Progenitor cell of endocrine pancreas (in vitro differentiated cells): ENCODE results near the gene CERT1. TPM values are rescaled to one million over a fixed set of nuclear protein-coding genes. Genes with fewer than 3 reads are reported as not detected.
A peak's percentile ranks its signal among the peaks of the same experiment; 100 is the strongest.

Experiments used
- DNase-seq: peaks from one replicate; pipeline ENCODE4 v3.0.0; 2021; ENCODE audit warnings: low spot score; ENCODE audit not compliant: unreplicated experiment
- H3K27ac Mint-ChIP-seq: 2 replicates; pipeline ENCODE4 v1.8.0; 2021; ENCODE audit warnings: mild to moderate bottlenecking, moderate library complexity, mixed read lengths
- H3K27me3 Mint-ChIP-seq: 2 replicates; pipeline ENCODE4 v1.8.0; 2021; ENCODE audit warnings: mixed read lengths
- H3K36me3 Mint-ChIP-seq: 2 replicates; pipeline ENCODE4 v1.8.0; 2022; ENCODE audit warnings: mixed read lengths; ENCODE audit not compliant: insufficient read depth
- H3K4me1 Mint-ChIP-seq: 2 replicates; pipeline ENCODE4 v1.8.0; 2021; ENCODE audit warnings: low read depth, mixed read lengths
- H3K4me3 Mint-ChIP-seq: 2 replicates; pipeline ENCODE4 v1.8.0; 2021; ENCODE audit warnings: low read depth, mild to moderate bottlenecking, moderate library complexity, mixed read lengths
- H3K9me3 Mint-ChIP-seq: 2 replicates; pipeline ENCODE4 v1.8.0; 2021; ENCODE audit warnings: low read depth, mixed read lengths
- total RNA-seq: library from RNA; stranded (reverse); gene quantifications from 2 replicates; pipeline ENCODE4 v1.2.1, GENCODE V29; 2021
- TF ChIP-seq, protein P1 (sequence below): fragments of 200-600 bp; sonication (generic); IDR thresholded peaks from one replicate; pipeline ENCODE4 v1.5.0; 2021; ENCODE audit warnings: antibody characterized with exemption, mild to moderate bottlenecking; ENCODE audit not compliant: unreplicated experiment

The CERT1 gene
- total RNA-seq, 1 donor from 2014 or later, result 50.8 TPM

DNA sequence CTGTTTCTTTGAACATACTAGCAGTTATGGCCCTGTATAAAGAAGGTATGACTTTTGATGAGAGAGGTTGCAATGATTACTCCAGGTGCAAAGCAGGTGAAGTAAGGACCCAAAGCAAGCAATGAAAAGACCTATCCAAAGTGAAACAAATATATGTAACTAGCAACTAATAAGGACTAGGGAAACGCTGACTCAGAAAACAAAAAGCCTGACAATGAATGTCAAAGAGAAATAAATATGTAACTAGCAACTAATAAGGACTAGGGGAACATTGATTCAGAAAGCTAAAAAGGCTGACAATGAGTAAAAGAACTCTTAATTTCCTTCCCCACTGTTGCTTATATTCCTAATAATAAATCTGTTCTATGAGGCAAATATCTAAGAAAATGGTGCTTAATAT is 131.3 kb downstream of the CERT1 start:
- H3K36me3 Mint-ChIP-seq, result peaks cover 14% of the 10 kb centered on the region
- TF ChIP-seq, protein P1, sequence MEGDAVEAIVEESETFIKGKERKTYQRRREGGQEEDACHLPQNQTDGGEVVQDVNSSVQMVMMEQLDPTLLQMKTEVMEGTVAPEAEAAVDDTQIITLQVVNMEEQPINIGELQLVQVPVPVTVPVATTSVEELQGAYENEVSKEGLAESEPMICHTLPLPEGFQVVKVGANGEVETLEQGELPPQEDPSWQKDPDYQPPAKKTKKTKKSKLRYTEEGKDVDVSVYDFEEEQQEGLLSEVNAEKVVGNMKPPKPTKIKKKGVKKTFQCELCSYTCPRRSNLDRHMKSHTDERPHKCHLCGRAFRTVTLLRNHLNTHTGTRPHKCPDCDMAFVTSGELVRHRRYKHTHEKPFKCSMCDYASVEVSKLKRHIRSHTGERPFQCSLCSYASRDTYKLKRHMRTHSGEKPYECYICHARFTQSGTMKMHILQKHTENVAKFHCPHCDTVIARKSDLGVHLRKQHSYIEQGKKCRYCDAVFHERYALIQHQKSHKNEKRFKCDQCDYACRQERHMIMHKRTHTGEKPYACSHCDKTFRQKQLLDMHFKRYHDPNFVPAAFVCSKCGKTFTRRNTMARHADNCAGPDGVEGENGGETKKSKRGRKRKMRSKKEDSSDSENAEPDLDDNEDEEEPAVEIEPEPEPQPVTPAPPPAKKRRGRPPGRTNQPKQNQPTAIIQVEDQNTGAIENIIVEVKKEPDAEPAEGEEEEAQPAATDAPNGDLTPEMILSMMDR, result no peak
- no peaks in the 10 kb centered on the region for H3K27me3 Mint-ChIP-seq
- no peaks in the 10 kb centered on the region for H3K4me1 Mint-ChIP-seq
- DNase-seq, result no peak
- H3K9me3 Mint-ChIP-seq, result no peaks in the 10 kb centered on the region
- H3K4me3 Mint-ChIP-seq, result no peak overlapping the region
- no peak overlapping the region for H3K27ac Mint-ChIP-seq

DNA sequence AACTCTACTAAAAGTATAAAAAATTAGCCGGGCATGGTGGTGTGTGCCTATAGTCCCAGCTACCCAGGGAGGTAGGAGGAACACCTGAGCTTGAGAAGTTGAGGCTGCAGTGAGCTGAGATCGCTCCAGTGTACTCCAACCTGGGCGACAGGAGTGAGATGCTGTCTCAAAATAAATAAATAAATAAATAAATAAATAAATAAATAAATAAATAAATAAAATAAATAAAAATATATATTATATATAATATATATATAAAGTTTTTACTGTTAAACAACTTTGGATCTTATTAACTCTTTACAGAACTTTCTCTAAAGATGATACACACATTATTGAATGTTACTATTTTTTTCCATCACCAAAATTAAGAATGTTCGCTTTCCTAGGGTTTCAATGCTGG is 136.0 kb downstream of the CERT1 start:
- no peaks in the 10 kb centered on the region for H3K27me3 Mint-ChIP-seq
- DNase-seq, result no peak
- H3K9me3 Mint-ChIP-seq, result no peaks in the 10 kb centered on the region
- TF ChIP-seq, protein P1, result no peak
- no peaks in the 10 kb centered on the region for H3K4me1 Mint-ChIP-seq
- no peak overlapping the region for H3K4me3 Mint-ChIP-seq
- H3K27ac Mint-ChIP-seq, result no peak overlapping the region
- peaks cover 13% of the 10 kb centered on the region for H3K36me3 Mint-ChIP-seq

DNA sequence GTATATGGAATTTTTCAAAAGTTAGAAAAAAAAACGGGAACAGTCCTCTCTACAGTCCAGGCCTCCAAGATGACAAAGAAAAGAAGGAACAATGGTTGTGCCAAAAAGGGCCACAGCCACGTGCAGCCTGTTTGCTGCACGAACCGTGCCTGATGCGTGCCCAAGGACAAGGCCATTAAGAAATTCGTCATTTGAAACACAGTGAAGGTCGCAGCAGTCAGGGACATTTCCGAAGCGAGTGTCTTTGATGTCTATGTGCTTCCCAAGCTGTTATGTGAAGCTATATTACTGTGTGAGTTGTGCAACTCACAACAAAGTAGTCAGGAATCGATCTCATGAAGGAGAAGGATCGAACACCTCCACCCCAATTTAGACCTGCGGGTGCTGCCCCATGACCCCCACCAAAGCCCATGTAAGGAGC is 137.0 kb downstream of the CERT1 start:
- H3K4me3 Mint-ChIP-seq, result no peak overlapping the region
- DNase-seq, result no peak
- no peak overlapping the region for H3K27ac Mint-ChIP-seq
- TF ChIP-seq, protein P1, result no peak
- H3K9me3 Mint-ChIP-seq, result no peaks in the 10 kb centered on the region
- H3K27me3 Mint-ChIP-seq, result no peaks in the 10 kb centered on the region
- peaks cover 7% of the 10 kb centered on the region for H3K36me3 Mint-ChIP-seq
- no peaks in the 10 kb centered on the region for H3K4me1 Mint-ChIP-seq

DNA sequence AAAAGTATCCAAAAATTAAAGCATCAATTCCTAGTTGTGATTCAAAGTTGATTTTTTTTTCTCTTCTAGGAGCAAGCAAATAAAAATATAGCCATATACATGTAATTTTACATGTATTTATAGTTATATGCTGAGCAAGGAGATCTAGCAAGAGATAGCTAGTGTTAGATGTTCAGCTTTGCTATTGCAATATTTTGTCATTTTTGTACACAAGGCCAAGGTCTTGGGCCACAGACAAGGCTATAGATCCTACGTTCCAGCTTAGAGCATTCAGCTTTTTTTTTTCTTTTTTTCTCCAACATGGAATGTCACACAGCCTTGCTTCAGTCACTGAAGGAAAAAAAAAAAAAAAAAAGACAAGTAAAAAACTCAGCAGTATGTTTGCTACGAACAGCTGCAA is 137.6 kb downstream of the CERT1 start:
- no peaks in the 10 kb centered on the region for H3K4me1 Mint-ChIP-seq
- H3K9me3 Mint-ChIP-seq, result no peaks in the 10 kb centered on the region
- peaks cover 7% of the 10 kb centered on the region for H3K36me3 Mint-ChIP-seq
- H3K27me3 Mint-ChIP-seq, result no peaks in the 10 kb centered on the region
- H3K4me3 Mint-ChIP-seq, result no peak overlapping the region
- DNase-seq, result no peak
- no peak overlapping the region for H3K27ac Mint-ChIP-seq
- TF ChIP-seq, protein P1, result no peak

DNA sequence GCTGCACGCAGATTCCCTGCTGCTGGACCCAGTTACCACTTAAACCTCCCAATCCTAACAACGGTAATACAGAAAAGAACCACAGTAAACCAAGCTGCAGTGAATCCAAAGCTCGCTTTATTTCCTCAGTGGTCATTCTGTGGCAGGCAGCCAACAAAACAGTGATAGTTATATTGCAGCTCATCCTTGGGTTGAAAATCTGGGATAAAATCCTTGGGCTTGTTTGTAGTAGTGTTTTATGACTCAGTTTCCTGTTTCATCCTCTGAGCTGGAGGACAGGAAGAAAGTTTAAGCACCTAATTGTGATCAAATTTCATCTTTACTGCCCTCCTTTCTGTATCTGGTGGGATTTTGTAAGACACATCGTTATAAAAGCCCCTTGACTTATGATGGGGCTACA is 143.0 kb downstream of the CERT1 start:
- TF ChIP-seq, protein P1, result no peak
- Mint-ChIP-seq H3K27me3 (no peaks in the 10 kb centered on the region), H3K36me3 (peaks cover 3% of the 10 kb centered on the region), H3K4me1 (no peaks in the 10 kb centered on the region), H3K9me3 (no peaks in the 10 kb centered on the region), H3K27ac (peak overlapping the region; percentile 16), H3K4me3 (no peak overlapping the region)
- DNase-seq, result no peak
